ENCODE data around the gene MAPK14.

Gene MAPK14

GRCh38 chr6:36102853-36103252 lies 75.2 kb downstream of the MAPK14 start:
- H3K4me3 ChIP-seq (ENCODE audit: low read depth, low read length), result no peak overlapping the region
- TF ChIP-seq CTCF (IDR thresholded peaks at IDR 0.05; ENCODE audit: low read depth, low read length), result no peak

GRCh38 chr6:36104836-36105235 lies 77.2 kb downstream of the MAPK14 start:
- no peak overlapping the region for H3K4me3 ChIP-seq (ENCODE audit: low read depth, low read length)
- no peak for TF ChIP-seq CTCF (IDR thresholded peaks at IDR 0.05; ENCODE audit: low read depth, low read length)

GRCh38 chr6:36109092-36109491 lies 81.5 kb downstream of the MAPK14 start:
- no peak overlapping the region for H3K4me3 ChIP-seq (ENCODE audit: low read depth, low read length)
- no peak for TF ChIP-seq CTCF (IDR thresholded peaks at IDR 0.05; ENCODE audit: low read depth, low read length)

GRCh38 chr6:36110050-36110449 lies 82.4 kb downstream of the MAPK14 start:
- TF ChIP-seq CTCF (IDR thresholded peaks at IDR 0.05; ENCODE audit: low read depth, low read length), result no peak
- no peak overlapping the region for H3K4me3 ChIP-seq (ENCODE audit: low read depth, low read length)

- TF ChIP-seq CTCF (IDR thresholded peaks at IDR 0.05; ENCODE audit: low read depth, low read length), result no peak
Observed at GRCh38 chr6:36110863-36111262, 83.3 kb downstream of the MAPK14 start.

GRCh38 chr6:36111526-36111925 lies 83.9 kb downstream of the MAPK14 start:
- H3K4me3 ChIP-seq (ENCODE audit: low read depth, low read length), result no peak overlapping the region
- TF ChIP-seq CTCF (IDR thresholded peaks at IDR 0.05; ENCODE audit: low read depth, low read length), result no peak

More at GRCh38 chr6:36110863-36111262, 83.3 kb downstream of the MAPK14 start:
- no peak overlapping the region for H3K4me3 ChIP-seq (ENCODE audit: low read depth, low read length)

GRCh38 chr6:36113049-36113448 lies 85.4 kb downstream of the MAPK14 start:
- TF ChIP-seq CTCF (IDR thresholded peaks at IDR 0.05; ENCODE audit: low read depth, low read length), result no peak
- no peak overlapping the region for H3K4me3 ChIP-seq (ENCODE audit: low read depth, low read length)

All from WI38 (cell line).